ENCODE measurements around the gene ADIRF.

GRCh38 chr10:86959737-86960002 is 8.6 kb upstream of the ADIRF start:
- no peak for TF ChIP-seq POLR2A (IDR thresholded peaks at IDR 0.05)
- TF ChIP-seq, protein P1, sequence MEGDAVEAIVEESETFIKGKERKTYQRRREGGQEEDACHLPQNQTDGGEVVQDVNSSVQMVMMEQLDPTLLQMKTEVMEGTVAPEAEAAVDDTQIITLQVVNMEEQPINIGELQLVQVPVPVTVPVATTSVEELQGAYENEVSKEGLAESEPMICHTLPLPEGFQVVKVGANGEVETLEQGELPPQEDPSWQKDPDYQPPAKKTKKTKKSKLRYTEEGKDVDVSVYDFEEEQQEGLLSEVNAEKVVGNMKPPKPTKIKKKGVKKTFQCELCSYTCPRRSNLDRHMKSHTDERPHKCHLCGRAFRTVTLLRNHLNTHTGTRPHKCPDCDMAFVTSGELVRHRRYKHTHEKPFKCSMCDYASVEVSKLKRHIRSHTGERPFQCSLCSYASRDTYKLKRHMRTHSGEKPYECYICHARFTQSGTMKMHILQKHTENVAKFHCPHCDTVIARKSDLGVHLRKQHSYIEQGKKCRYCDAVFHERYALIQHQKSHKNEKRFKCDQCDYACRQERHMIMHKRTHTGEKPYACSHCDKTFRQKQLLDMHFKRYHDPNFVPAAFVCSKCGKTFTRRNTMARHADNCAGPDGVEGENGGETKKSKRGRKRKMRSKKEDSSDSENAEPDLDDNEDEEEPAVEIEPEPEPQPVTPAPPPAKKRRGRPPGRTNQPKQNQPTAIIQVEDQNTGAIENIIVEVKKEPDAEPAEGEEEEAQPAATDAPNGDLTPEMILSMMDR (IDR thresholded peaks at IDR 0.05): no peak
